Hepatocyte (in vitro differentiated cells): ENCODE results near the gene SLC23A3.

Source experiments
- EZH2 ChIP-seq: fragments of 200-600 bp; sonication (generic); IDR thresholded peaks from 2 replicates; pipeline ENCODE4 v1.6.1; 2016; ENCODE audit warnings: antibody characterized with exemption, mild to moderate bottlenecking, borderline replicate concordance
- TF ChIP-seq, protein P1 (sequence below): fragments of 200-600 bp; sonication (generic); IDR thresholded peaks from 2 replicates; pipeline ENCODE4 v1.5.1; 2016; ENCODE audit warnings: antibody characterized with exemption, mild to moderate bottlenecking; ENCODE audit not compliant: poor library complexity

DNA sequence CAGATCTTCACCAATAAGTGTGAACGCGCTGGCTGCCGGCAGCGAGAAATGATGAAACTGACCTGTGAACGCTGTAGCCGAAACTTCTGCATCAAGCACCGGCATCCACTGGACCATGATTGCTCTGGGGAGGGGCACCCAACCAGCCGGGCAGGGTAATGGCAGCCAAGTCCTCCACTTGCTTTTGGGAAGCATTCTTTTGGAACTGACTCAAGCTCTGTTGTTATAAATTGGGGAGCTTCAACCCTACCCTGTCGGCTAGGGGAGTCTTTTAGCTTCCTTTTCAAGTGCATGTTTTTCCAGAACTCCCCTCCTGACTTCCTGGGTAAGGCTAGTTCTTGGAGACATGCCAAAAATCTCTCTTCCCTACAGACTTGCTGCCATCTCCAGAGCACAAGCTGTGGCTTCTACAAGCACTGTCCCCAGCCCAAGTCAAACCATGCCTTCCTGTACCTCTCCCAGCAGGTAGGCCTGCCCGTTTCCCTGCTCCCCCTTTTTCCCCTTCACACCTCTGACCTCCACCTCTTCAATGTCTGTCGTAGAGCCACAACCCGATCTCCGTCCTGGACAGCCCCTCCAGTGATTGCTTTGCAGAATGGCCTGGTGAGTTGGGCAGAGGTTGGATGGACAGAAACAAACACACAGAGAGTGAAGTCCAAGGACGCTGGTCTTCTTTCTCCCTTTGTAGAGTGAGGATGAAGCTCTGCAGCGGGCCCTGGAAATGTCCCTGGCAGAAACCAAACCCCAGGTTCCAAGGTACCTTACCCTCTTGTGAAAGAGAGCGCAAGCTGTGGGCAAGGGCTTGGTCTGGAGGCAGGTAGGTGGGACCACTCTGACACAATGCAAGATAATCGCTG, 38.3 kb upstream of the SLC23A3 start:
- TF ChIP-seq, protein P1, sequence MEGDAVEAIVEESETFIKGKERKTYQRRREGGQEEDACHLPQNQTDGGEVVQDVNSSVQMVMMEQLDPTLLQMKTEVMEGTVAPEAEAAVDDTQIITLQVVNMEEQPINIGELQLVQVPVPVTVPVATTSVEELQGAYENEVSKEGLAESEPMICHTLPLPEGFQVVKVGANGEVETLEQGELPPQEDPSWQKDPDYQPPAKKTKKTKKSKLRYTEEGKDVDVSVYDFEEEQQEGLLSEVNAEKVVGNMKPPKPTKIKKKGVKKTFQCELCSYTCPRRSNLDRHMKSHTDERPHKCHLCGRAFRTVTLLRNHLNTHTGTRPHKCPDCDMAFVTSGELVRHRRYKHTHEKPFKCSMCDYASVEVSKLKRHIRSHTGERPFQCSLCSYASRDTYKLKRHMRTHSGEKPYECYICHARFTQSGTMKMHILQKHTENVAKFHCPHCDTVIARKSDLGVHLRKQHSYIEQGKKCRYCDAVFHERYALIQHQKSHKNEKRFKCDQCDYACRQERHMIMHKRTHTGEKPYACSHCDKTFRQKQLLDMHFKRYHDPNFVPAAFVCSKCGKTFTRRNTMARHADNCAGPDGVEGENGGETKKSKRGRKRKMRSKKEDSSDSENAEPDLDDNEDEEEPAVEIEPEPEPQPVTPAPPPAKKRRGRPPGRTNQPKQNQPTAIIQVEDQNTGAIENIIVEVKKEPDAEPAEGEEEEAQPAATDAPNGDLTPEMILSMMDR: no peak
- no peak for TF ChIP-seq EZH2
